Activated CD8-positive, alpha-beta memory T cell treated with anti-CD3 and anti-CD28 coated beads for 24 hours (primary cell): ENCODE data around the gene SLC5A6.

Source experiments
- DNase-seq: peaks from one replicate; pipeline ENCODE4 v3.0.0-alpha.2; 2020

SLC5A6 gene

GRCh38 chr2:27211943-27212625 lies at the start of gene SLC5A6, which contains the start of gene ATRAID:
Gene SLC5A6, minus strand, starts transcription at chr2:27212268. Its CDS starts 4,618 bp downstream, at chr2:27207650.
Gene ATRAID, plus strand, starts transcription at chr2:27212041. Its CDS starts 328 bp downstream, at chr2:27212369.
- peak; percentile 95 for DNase-seq

DNA sequence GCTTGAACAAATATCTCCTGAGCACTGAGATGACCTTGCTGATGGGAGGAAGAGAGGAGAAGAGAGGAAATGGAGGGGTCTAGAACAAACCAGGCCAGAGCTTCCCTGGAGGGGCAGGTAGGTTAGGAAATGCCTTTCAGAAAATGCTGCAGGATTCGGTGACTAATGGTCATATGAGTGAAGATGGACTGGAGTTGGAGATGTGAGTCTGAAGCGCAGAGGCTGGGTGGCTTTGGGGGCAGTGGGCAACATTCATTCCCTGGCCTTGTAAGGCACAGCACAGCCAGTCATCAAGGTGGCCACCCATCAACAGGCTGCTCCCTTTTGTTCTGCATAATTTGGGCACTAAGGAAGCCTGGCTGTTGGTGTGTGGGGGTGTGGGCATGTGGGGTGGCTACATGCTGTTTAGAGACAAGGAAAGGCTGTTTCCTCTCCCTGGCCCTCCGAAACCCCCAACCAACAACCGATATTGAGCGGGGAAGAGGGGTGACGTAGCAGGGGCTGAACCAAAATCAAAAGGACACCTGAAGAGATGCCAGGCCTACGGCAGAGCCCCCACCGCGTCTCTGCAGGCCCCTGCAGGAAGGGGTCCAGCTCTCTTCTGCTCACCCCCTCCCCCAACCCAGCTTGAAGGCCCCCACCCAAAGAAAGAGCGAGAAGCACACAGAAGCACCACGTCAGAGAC lies 49.3 kb upstream of the SLC5A6 start:
- no peak for DNase-seq

- DNase-seq, result no peak
Observed at GRCh38 chr2:27258051-27258450, 46.0 kb upstream of the SLC5A6 start.

- DNase-seq, result no peak
Observed at GRCh38 chr2:27256855-27257454, 44.9 kb upstream of the SLC5A6 start.

DNA sequence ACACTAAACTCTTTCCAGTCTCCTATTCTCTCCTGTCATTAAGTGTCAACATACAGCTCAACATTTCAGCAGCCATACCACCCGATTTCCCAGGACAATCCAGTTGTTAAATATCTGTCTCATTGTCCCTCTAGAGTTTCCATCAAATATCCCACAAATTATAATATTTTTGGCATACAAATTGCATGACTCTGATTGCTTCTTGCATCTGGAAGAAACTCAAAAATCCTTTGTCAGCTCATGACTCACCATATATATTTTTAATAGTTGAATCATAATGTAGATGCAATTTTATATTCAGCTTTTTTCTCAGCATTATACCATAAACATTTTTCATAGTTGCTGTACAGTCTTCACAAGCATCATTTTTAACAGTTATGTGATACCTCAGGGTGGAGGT lies 43.6 kb upstream of the SLC5A6 start:
- DNase-seq, result no peak

DNA sequence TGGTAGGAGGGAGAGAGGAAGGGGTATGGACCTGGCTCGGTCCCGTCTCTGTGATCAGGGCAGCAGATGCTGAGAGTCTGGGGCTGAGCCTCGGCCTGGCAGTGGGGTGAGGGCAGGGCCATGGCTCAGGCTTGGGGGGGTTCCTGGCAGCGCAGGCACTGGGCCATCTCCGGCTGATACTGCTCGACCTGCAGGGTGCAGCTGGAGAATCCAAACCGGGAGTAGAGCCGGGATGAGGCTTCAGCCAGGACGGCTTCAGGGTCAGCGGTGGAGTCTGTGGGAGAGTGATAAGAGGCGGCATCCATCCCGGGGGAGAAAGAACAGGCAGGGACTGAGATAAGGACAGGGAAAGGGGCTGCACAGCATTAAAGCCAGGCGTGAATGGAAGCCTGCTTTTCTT lies 43.1 kb upstream of the SLC5A6 start:
- no peak for DNase-seq

GRCh38 chr2:27251766-27252165 lies 39.7 kb upstream of the SLC5A6 start:
- DNase-seq, result no peak

- no peak for DNase-seq
Observed at GRCh38 chr2:27250652-27251379, 38.7 kb upstream of the SLC5A6 start.

GRCh38 chr2:27249891-27250651 lies 38.0 kb upstream of the SLC5A6 start:
- peak; percentile 80 for DNase-seq

DNA sequence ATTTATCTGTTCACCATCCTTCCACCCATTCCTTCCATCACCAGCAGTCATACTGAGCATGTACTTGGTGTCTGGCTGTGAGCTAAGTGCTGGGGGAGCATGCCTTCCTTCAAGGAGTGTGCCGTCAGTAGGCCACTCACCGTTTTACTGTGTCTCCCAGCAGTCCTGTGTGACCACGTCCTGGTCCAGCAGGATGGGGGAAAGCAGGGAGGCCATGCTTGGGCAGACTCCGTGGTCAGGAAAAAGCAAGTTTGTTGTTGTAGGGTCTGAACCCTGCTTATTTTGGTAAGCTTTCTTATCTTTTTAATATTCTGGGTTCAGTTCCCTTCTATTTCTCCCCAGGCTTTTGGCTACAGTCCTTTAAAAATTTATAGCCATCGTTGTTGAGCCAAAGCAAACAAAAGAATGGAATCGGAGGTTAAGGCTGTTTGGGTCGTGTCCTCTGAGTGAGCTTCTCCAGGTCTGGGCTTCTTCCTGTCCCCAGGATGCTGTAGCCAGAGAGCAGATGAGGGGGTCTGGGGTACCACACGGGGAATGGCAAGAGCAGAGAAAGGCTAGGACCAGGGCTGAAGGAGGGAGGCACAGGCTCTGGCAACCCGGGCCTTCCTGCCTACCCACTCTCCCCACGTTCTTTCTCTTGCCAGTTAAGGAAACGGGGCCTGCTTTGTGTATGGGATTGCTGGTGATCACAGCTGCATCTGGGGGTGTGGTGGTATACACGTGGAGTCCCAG lies 37.3 kb upstream of the SLC5A6 start:
- DNase-seq, result no peak

GRCh38 chr2:27247893-27248292 lies 35.8 kb upstream of the SLC5A6 start:
- no peak for DNase-seq

GRCh38 chr2:27245626-27246025 lies 33.6 kb upstream of the SLC5A6 start:
- no peak for DNase-seq

- no peak for DNase-seq
Observed at GRCh38 chr2:27245116-27245515, 33.0 kb upstream of the SLC5A6 start.

DNA sequence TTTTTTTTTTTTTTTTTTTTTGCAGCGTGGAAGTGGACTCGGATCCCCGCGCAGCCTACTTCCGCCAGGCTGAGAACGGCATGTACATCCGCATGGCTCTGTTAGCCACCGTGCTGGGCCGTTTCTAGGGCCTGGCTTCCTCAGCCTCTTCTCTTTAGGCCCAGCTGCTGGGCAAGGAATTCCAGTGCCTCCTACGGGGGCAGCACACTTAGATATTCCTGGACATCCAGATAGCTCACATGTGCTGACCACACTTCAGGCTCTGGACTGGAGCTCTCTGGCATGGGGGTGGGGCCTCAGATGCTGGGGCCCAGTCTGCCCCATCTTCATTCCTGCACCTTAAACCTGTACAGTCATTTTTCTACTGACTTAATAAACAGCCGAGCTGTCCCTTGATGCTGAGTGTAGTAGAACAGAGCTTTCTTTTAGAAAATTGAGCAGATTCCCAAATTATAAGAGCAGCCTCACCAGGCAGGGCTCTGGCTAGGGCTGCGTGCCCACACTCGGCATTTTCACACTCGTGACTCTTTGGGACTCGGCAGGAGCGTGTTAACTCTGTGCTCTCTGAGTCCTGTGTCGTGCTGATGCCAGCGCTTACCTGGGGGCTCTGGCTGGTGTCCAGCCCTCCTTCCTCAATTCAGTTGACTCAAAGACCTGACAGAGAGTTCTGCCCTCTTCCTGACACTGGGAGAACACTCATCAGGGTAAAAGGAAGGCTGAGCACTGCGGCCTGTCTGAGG lies 31.5 kb upstream of the SLC5A6 start:
- DNase-seq, result no peak

DNA sequence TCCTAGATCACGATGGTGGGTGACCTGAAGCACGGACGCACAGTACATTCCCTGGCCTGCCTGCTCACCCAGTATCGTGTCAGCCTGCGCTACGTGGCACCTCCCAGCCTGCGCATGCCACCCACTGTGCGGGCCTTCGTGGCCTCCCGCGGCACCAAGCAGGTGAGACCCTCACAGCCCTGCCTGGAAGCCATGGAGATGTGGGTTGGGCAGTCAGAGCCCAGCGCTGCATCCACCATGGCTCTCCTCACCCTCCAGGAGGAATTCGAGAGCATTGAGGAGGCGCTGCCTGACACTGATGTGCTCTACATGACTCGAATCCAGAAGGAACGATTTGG lies 30.5 kb upstream of the SLC5A6 start:
- no peak for DNase-seq

DNA sequence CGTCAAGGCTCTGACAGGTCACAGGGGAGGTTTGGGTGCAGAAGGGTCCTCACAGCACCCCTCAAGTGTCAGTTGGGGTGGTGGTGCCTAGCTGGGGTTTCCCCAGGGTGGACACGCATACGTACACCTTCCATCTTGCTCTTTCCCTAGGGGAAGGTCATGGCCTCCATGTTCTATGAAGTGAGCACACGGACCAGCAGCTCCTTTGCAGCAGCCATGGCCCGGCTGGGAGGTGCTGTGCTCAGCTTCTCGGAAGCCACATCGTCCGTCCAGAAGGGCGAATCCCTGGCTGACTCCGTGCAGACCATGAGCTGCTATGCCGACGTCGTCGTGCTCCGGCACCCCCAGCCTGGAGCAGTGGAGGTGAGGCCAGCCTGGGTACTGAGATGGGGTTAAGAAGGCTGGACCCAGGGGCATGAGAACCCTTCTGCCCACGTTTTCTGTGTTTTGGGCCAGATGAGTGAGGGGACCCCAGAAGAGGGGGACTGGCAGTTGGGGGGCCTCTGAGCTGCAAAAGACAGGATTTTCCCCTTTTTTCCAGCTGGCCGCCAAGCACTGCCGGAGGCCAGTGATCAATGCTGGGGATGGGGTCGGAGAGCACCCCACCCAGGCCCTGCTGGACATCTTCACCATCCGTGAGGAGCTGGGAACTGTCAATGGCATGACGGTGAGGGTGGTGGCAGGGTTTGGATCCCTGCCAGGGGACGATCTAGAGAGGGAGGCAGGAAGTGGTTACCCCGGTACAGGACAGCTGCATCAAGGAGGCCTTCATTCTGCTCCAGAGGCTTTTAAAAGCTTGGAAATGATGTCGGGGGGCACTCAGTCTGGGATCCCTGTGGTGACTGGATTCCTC lies 29.9 kb upstream of the SLC5A6 start:
- no peak for DNase-seq

DNA sequence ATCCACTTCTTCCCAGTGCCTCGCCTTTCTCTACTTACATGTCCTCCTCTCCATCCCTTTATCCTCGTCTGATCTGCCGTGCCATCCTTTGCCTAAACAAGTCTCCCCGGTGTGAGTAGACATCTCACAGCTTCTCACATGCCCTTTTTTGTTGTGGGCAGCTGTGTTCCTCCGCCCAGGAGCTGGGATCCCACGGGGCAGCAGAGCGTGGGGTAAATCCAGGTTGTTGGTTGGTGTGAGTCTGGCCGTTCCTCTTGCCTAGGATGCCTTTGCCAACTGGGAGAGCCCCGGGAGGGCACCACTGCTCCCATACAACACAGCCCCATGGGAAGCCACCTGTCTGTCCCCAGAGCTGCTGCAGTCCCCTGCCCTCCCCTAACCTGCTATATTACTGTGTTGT lies 28.3 kb upstream of the SLC5A6 start:
- no peak for DNase-seq

DNA sequence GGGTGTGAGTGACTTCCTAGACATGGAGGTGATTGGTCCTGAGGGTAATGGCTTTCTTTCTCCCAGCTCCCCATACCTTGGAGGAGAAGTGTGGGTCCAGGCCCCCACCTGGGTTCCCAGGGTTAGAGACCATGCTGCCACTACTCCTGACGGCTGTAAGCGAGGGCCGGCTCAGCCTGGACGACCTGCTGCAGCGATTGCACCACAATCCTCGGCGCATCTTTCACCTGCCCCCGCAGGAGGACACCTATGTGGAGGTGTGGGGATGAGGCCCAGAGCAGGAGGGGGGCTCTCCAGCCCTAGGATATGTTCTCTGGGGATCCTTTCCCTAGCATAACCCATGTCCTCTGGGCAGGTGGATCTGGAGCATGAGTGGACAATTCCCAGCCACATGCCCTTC lies 26.9 kb upstream of the SLC5A6 start:
- no peak for DNase-seq

DNA sequence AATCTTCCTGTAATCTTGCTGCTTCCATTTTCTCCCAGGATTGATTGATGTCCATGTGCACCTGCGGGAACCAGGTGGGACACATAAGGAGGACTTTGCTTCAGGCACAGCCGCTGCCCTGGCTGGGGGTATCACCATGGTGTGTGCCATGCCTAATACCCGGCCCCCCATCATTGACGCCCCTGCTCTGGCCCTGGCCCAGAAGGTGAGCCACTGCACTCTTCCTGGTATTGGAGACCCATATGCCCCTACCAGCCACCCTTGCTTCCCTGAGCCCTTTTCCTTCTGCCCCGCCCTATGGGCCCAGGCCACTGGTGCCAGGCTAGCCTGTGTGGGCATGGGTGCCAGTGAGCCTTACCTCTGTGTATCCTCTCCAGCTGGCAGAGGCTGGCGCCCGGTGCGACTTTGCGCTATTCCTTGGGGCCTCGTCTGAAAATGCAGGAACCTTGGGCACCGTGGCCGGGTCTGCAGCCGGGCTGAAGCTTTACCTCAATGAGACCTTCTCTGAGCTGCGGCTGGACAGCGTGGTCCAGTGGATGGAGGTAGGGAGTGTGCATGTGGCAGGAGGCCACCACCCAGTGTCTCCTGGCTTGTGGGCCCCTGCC lies 25.4 kb upstream of the SLC5A6 start:
- DNase-seq, result no peak

GRCh38 chr2:27236626-27237025 lies 24.6 kb upstream of the SLC5A6 start:
- no peak for DNase-seq
